Neural progenitor cell (in vitro differentiated cells): ENCODE measurements around the gene TACR1.

ENCODE experiments used
- EZH2 ChIP-seq: fragments of 200-600 bp; sonication (generic); IDR thresholded peaks from 2 replicates; pipeline ENCODE4 v1.6.1; 2017; ENCODE audit warnings: antibody characterized with exemption, mild to moderate bottlenecking, moderate library complexity
- TF ChIP-seq, protein P1 (sequence below): fragments of 200-600 bp; sonication (generic); IDR thresholded peaks from 2 replicates; pipeline ENCODE4 v1.5.1; 2017; ENCODE audit warnings: antibody characterized with exemption, mild to moderate bottlenecking

DNA sequence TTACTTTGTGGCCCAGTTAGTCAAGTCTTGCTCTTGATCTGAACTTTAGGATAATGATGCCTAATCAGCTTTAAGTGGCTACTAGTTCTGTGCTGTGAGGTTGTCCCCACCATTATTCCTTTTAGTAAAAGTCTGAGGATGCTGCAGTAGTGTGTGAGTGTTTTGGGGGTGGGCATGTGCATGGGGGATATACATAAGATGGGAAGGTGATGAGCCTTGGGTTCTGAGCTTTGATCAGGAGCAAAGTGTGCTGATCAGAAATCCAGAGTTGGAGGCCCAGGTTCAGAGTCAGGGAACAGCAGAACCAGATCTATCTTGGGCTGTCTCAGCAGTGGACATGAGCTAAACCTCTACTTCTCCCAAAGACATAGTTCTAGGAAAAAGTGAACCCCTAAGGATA, 174.1 kb downstream of the TACR1 start:
- TF ChIP-seq, protein P1, sequence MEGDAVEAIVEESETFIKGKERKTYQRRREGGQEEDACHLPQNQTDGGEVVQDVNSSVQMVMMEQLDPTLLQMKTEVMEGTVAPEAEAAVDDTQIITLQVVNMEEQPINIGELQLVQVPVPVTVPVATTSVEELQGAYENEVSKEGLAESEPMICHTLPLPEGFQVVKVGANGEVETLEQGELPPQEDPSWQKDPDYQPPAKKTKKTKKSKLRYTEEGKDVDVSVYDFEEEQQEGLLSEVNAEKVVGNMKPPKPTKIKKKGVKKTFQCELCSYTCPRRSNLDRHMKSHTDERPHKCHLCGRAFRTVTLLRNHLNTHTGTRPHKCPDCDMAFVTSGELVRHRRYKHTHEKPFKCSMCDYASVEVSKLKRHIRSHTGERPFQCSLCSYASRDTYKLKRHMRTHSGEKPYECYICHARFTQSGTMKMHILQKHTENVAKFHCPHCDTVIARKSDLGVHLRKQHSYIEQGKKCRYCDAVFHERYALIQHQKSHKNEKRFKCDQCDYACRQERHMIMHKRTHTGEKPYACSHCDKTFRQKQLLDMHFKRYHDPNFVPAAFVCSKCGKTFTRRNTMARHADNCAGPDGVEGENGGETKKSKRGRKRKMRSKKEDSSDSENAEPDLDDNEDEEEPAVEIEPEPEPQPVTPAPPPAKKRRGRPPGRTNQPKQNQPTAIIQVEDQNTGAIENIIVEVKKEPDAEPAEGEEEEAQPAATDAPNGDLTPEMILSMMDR: no peak
- TF ChIP-seq EZH2: no peak
